SK-N-MC (cell line): ENCODE data around the gene FRMD3.

Experiments
- DNase-seq: peaks from one replicate; pipeline ENCODE4 v3.0.0-alpha.2; 2011; ENCODE audit warnings: low read depth, low spot score
- H3K27ac ChIP-seq: fragments of 200-600 bp; sonication (generic); 2 replicates; pipeline ENCODE4 v1.5.1; 2016; ENCODE audit warnings: mixed run types
- H3K36me3 ChIP-seq: fragments of 200-600 bp; sonication (generic); 2 replicates; pipeline ENCODE4 v1.6.1; 2017; ENCODE audit warnings: antibody characterized with exemption, low read length, mixed read lengths; ENCODE audit not compliant: insufficient read depth
- H3K4me3 ChIP-seq: fragments of 200-600 bp; sonication (generic); 2 replicates; pipeline ENCODE4 v1.5.1; 2016
- H3K9ac ChIP-seq: fragments of 200-600 bp; sonication (generic); 2 replicates; pipeline ENCODE4 v1.8.0; 2017; ENCODE audit warnings: mixed run types, mixed read lengths; ENCODE audit not compliant: insufficient read length
- H3K9me3 ChIP-seq: fragments of 200-600 bp; sonication (generic); 2 replicates; pipeline ENCODE4 v1.6.1; 2017; ENCODE audit warnings: low read depth, mild to moderate bottlenecking, antibody characterized with exemption, low read length, moderate library complexity, mixed read lengths
- EZH2 ChIP-seq: fragments of 200-600 bp; sonication (generic); IDR thresholded peaks from one replicate; pipeline ENCODE4 v1.6.1; 2017; ENCODE audit warnings: antibody characterized with exemption
- FOXP2 ChIP-seq: optimal IDR thresholded peaks from 2 replicates; pipeline ENCODE3; 2011; ENCODE audit warnings: mild to moderate bottlenecking, moderate library complexity; ENCODE audit not compliant: insufficient read depth; ENCODE audit errors: extremely low read length, control extremely low read depth
- POLR2AphosphoS5 ChIP-seq: IDR thresholded peaks from 2 replicates; pipeline ENCODE4 v1.6.1; 2012; ENCODE audit warnings: mild to moderate bottlenecking, low read depth, low read length, borderline replicate concordance

The FRMD3 gene

DNA sequence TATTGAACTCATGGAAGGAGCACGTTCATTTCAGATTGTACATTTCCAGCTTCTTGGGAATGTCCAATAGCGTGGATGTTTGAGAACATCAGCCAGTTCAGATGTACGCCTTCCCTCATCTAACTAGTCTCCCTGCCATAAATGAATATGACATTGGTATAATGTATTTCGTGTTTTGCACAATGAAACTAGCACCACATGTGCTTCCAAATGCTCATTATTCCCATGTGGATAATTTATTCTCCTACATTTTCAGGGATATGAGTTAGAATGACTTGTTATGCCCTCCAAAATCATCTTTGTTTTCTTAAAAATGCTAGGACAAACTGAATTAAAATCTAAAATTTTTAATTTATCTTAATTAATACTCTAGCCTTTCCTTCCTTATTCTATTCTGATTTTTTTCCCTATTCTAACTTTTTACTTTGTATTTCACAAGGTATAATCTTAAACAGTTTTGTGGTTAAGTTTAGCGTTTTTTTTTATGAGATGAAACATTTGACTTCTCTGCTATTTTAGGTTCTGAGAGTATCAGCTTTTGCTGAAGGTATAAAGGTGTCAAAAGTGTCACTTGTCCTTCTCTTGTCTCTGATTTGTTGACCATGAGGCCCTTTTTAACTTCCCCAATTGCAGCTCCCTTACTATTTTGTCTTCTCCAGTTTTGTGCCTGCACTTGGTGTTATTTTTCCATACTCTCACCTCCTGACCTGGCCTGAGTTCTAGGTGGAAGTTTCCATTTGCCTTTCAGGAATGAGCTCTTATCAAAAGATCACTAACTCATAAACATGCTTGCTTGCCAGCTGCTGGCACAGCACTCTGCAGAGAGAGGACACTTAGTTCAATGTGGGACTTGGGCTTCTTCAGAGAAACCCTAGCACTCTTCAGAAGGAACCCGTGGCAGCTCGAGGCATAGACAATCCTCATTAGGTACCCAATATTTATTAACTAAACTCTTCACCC lies 106.8 kb downstream of the FRMD3 start:
- TF ChIP-seq FOXP2 (no peak), EZH2 (no peak), POLR2AphosphoS5 (no peak)
- Histone ChIP-seq H3K9ac (no peak overlapping the region), H3K4me3 (no peak overlapping the region), H3K9me3 (no peaks in the 10 kb centered on the region), H3K36me3 (no peaks in the 10 kb centered on the region), H3K27ac (no peak overlapping the region)
- no peak for DNase-seq

DNA sequence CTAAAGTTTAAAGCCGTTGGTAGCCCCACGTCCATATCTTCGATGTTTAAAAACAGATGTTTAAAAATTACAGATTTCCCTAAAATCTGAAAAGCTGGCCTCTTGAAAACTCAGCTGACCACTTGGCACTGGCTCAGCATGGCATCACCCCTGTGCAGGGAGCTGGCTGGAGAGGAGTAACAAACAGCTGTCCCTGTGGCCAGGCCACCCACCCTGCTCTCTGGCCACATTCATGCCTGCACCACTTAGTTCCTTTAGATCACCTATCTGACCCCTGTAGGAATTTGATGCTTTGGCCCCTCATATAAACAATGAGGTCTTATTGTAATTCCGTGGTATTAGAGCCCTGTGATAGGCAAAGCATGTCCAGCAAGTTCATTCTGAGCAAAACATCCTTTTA lies 107.5 kb downstream of the FRMD3 start:
- Histone ChIP-seq H3K27ac (no peak overlapping the region), H3K36me3 (no peaks in the 10 kb centered on the region), H3K9ac (no peak overlapping the region), H3K9me3 (no peaks in the 10 kb centered on the region), H3K4me3 (no peak overlapping the region)
- no peak for TF ChIP-seq POLR2AphosphoS5
- TF ChIP-seq FOXP2, result no peak
- TF ChIP-seq EZH2, result no peak
- DNase-seq, result no peak

DNA sequence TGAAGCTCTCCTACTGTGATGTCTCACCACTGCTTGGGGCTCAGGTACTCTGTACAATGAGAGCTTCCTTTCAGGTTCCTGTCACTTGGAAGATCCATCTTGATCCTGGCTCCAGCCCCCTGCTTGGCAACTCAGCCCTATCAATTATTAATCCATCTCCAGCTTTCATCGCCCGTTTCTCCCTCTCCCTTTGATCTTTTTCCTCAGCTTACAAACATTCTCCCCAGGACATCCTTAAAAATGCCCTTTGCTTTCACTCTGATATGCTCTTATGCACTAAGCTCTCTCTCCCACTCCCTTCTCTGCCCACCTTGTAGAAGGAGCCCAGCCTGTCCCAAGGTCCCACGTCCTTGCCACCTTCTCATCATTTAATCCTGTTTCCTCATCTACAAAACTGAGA lies 109.0 kb downstream of the FRMD3 start:
- Histone ChIP-seq H3K9ac (no peak overlapping the region), H3K4me3 (no peak overlapping the region), H3K9me3 (no peaks in the 10 kb centered on the region), H3K27ac (no peak overlapping the region), H3K36me3 (no peaks in the 10 kb centered on the region)
- DNase-seq, result no peak
- no peak for TF ChIP-seq EZH2
- no peak for TF ChIP-seq FOXP2
- TF ChIP-seq POLR2AphosphoS5, result no peak

DNA sequence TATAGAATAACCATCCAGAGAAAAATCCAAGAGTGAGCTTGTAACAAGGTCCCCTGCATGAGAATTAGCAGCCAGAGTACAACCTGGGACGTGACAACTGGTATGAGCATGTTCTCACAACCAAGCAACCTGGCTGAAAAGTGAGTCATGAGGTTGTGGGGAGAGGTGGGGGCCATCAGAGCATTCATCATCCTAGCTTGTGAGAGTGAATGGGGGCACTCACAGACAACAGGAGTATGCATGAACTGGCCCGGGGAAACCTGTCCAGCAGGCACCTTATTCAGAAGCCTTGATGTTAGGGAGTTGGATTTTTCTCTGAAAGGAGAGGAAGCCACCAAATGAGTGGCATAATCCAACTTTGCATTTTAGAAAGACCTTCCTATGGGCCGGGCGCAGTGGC lies 113.0 kb downstream of the FRMD3 start:
- DNase-seq, result no peak
- Histone ChIP-seq H3K9me3 (no peaks in the 10 kb centered on the region), H3K4me3 (no peak overlapping the region), H3K27ac (no peak overlapping the region), H3K9ac (no peak overlapping the region), H3K36me3 (no peaks in the 10 kb centered on the region)
- TF ChIP-seq EZH2 (no peak), FOXP2 (no peak), POLR2AphosphoS5 (no peak)

DNA sequence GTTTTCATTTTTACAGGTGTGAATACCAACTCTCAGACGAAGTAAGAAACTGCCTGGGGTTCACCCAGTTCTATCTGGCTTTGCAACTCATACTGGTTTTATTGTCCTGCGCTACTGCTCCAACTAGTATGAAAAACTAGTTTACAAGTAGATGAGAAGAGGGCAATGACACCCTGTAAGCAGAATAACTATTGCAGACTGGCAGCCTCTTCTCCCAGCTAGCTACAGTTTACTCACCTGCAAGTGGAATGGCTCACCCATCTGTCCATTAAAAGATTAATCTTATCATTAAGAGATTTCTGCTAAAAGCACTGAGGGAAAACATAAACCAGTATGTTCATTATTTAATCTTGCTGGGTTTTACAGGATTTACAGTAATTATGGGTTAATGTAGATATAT lies 113.4 kb downstream of the FRMD3 start:
- H3K36me3 ChIP-seq, result no peaks in the 10 kb centered on the region
- no peaks in the 10 kb centered on the region for H3K9me3 ChIP-seq
- no peak overlapping the region for H3K27ac ChIP-seq
- no peak overlapping the region for H3K4me3 ChIP-seq
- no peak overlapping the region for H3K9ac ChIP-seq
- DNase-seq, result no peak
- TF ChIP-seq FOXP2, result no peak
- no peak for TF ChIP-seq EZH2
- no peak for TF ChIP-seq POLR2AphosphoS5

DNA sequence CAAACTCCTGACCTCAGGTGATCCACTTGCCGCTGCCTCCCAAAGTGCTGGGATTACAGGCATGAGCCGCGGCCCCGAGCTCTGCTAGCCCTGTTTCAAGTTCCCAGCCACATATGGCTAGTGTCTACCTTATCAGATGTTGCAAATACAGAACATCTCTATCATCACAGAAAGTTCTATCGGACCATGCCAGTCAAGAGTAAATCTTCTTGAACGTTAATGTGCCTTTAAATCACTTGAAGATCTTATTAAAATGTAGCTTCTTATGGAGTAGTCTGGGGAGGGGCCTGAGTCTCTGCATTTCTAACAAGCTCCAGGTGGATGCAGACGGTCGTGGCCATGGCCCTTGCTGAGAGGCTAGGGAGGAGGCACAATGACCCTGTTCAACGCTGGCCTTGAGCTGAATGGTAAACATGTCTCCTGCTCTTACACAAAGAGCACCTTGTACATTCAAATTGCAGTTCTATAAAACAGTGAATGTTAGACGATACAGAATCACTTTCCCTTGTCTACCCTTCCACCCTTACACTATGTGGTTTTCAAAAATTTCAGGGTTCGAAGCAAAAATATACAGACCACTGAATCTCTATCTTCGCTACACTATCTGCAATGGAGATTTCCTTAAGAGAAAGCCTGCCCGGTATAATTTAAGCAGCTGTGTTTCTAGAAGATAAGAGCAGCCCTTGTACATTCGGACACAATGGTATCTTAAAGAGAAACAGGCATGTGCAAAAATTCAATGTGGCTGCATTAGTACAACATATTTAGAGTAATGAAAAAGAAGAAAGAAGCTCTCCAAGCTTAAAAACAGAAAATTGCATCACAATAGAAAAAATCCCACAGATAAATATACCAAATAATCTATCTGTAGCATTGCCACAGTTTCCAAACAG lies 114.1 kb downstream of the FRMD3 start:
- no peak for DNase-seq
- no peak overlapping the region for H3K4me3 ChIP-seq
- no peak overlapping the region for H3K27ac ChIP-seq
- H3K9ac ChIP-seq, result no peak overlapping the region
- TF ChIP-seq FOXP2 (no peak), EZH2 (no peak), POLR2AphosphoS5 (no peak)
- H3K9me3 ChIP-seq, result no peaks in the 10 kb centered on the region
- no peaks in the 10 kb centered on the region for H3K36me3 ChIP-seq

DNA sequence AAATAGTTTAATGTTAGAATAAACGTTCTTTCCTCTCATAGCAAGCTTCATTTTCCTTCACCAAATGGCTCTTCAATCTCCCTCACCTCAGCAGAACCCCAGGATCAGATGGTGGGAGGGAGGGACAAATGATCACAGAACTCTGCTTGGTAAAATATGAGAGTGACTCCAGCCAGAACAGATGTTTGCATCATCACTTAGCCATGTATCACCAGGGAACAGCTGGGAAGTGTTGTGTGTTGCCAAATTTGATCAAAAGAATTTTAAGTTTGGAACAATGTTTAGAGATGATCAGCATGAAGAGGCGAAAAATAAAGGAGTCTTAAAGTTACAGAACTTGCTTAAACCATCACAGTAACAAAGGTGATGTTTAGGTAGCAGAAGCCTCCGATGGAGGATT lies 115.7 kb downstream of the FRMD3 start:
- Histone ChIP-seq H3K4me3 (no peak overlapping the region), H3K36me3 (no peaks in the 10 kb centered on the region), H3K9me3 (no peaks in the 10 kb centered on the region), H3K27ac (no peak overlapping the region), H3K9ac (no peak overlapping the region)
- TF ChIP-seq POLR2AphosphoS5 (no peak), EZH2 (no peak), FOXP2 (no peak)
- no peak for DNase-seq

DNA sequence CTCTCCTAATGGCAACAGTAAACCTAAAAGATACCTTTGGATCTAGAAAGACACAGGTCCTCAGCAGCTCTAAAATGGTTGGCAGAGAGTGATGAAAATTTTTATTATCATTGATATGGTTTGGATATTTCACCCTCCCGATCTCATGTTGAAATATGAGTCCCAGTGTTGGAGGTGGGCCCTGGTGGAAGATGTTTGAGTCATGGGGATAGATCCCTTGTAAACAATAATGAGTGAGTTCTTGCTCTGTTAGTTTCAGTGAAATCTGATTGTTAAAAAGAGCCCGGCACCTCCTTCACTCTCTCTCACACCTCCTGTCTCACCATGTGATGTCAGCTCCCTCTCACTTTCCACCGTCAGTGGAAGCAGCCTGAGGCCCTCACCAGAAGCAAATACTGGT lies 117.7 kb downstream of the FRMD3 start:
- no peak for DNase-seq
- no peaks in the 10 kb centered on the region for H3K36me3 ChIP-seq
- H3K27ac ChIP-seq, result no peak overlapping the region
- H3K9ac ChIP-seq, result no peak overlapping the region
- H3K4me3 ChIP-seq, result no peak overlapping the region
- no peaks in the 10 kb centered on the region for H3K9me3 ChIP-seq
- no peak for TF ChIP-seq POLR2AphosphoS5

DNA sequence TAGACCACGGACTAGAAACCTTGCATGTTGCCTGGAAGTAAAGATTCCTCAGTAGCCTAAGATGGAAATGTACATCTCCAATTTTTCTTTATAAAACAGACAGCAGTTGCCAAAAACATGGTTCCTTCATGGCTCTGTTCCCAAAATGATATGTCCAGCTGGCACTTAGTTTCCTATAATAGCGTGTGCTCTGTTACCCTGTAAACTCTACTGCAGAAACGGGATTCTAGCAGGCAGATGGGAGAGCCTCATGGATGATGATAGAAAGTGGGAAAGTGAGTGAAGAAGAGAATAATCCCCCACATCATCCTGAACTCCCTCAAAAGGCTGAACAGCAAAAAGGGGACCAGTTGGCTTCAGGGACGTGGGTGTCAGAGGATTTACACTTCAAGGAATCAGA lies 118.2 kb downstream of the FRMD3 start:
- DNase-seq, result no peak

More for the DNA sequence above, 118.2 kb downstream of the FRMD3 start:
- Histone ChIP-seq H3K36me3 (no peaks in the 10 kb centered on the region), H3K9ac (no peak overlapping the region), H3K27ac (no peak overlapping the region), H3K9me3 (no peaks in the 10 kb centered on the region), H3K4me3 (no peak overlapping the region)
- TF ChIP-seq EZH2, result no peak
